Ascending aorta (tissue), 2 donors: ENCODE data around the gene SLC1A6. TPM values are rescaled to one million over a fixed set of nuclear protein-coding genes. Genes with fewer than 3 reads are reported as not detected.
"Not testable (repeated sequence)": the region's sequence is repeated elsewhere in the genome, so short reads cannot be mapped to it uniquely, and the experiment has no call there.

Experiments
- DNase-seq, 2 donors: peaks; one replicate each; pipeline ENCODE4 v3.0.0-alpha.2; 2019; ENCODE audit warnings: low spot score in 2 of 2
- H3K27ac ChIP-seq, 2 donors: fragments of 200-600 bp; sonication (generic); one replicate each; pipeline ENCODE4 v1.5.1; 2016 to 2017; ENCODE audit warnings: mild to moderate bottlenecking in 1 of 2
- H3K27me3 ChIP-seq: fragments of 200-600 bp; sonication (generic); one replicate; pipeline ENCODE4 v1.5.1; 2017
- H3K36me3 ChIP-seq, 2 donors: fragments of 200-600 bp; sonication (generic); one replicate each; pipeline ENCODE4 v1.5.1; 2016
- H3K4me1 ChIP-seq, 2 donors: fragments of 200-600 bp; sonication (generic); one replicate each; pipeline ENCODE4 v1.5.1; 2016 to 2017; ENCODE audit warnings: mild to moderate bottlenecking in 1 of 2
- H3K4me3 ChIP-seq, 2 donors: fragments of 200-600 bp; sonication (generic); one replicate each; pipeline ENCODE4 v1.5.1; 2016 to 2017; ENCODE audit warnings: mild to moderate bottlenecking in 1 of 2
- H3K9me3 ChIP-seq, 2 donors: fragments of 200-600 bp; sonication (generic); one replicate each; pipeline ENCODE4 v1.5.1; 2016
- CTCF ChIP-seq, 3 experiments: fragments of 200-600 bp in 2 of 3; fragments of 450-650 bp in 1 of 3; sonication (generic) in 2 of 3; IDR thresholded peaks; one replicate each; pipeline ENCODE4 v1.5.1; 2016 to 2019; ENCODE audit warnings: antibody characterized with exemption in 3 of 3, mild to moderate bottlenecking in 1 of 3, moderate library complexity in 1 of 3
- intact Hi-C: fragments of 100-400 bp; cut with DNase I; formaldehyde crosslinking; loops from one replicate; pipeline ENCODE4 v1.15.1; 2023
- total RNA-seq: library from RNA; depleted of rRNA; stranded (reverse); fragments of >200 nt; gene quantifications from one replicate; pipeline ENCODE4 v1.1.0, GENCODE V29; 2016

SLC1A6 gene
- total RNA-seq, 1 donor from 2014 or later, result not detected

DNA sequence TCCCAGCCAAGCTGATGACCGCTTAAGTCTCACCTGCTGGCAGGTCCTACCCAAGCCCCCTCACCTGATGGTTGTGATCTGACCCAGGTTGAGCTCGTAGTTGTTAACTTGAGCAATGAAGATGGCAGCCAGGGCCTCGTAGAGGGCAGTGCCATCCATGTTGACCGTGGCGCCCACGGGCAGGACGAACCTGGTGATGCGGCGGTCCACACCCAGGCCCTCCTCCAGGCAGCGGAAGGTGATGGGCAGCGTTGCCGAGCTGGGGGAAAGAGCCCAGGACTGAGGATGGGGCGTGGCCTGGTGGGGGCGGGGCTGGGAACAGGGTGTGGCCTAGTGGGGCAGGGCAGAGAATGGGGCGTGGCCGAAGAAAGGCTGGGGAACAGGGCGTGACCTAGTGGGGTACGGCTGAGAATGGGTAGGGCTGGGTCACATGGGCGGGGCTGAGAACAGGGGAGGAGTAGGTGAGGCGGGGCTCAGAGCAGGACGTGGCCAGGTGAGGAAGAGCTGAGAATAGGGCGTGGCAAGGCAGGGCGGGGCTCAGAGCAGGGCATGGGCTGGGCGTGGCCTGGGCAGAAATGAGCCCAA lies 25.5 kb downstream of the SLC1A6 start:
- H3K27ac ChIP-seq, result no peak overlapping the region
- no peak for DNase-seq
- intact Hi-C loops, result no loop called here
- no peak for TF ChIP-seq CTCF (IDR thresholded peaks at IDR 0.05)
- no peaks in the 10 kb centered on the region for H3K36me3 ChIP-seq
- peaks cover 4 to 11% of the 10 kb centered on the region in 2 donors for H3K9me3 ChIP-seq
- no peak overlapping the region for H3K4me3 ChIP-seq
- H3K4me1 ChIP-seq, result no peaks in the 10 kb centered on the region
- no peaks in the 10 kb centered on the region for H3K27me3 ChIP-seq

GRCh38 chr19:14952767-14953166 lies 26.9 kb downstream of the SLC1A6 start:
- no peak overlapping the region for H3K4me3 ChIP-seq
- no peaks in the 10 kb centered on the region for H3K9me3 ChIP-seq
- TF ChIP-seq CTCF (IDR thresholded peaks at IDR 0.05), result no peak
- no peak for DNase-seq
- no peaks in the 10 kb centered on the region for H3K27me3 ChIP-seq
- intact Hi-C loops, result no loop called here
- H3K36me3 ChIP-seq, result no peaks in the 10 kb centered on the region
- no peaks in the 10 kb centered on the region for H3K4me1 ChIP-seq
- H3K27ac ChIP-seq, result no peak overlapping the region

- H3K9me3 ChIP-seq, result no peaks in the 10 kb centered on the region
- intact Hi-C loops, result no loop called here
- no peak for DNase-seq
- no peaks in the 10 kb centered on the region for H3K4me1 ChIP-seq
- TF ChIP-seq CTCF (IDR thresholded peaks at IDR 0.05), result no peak
- no peaks in the 10 kb centered on the region for H3K27me3 ChIP-seq
- no peak overlapping the region for H3K27ac ChIP-seq
- H3K36me3 ChIP-seq, result no peaks in the 10 kb centered on the region
- H3K4me3 ChIP-seq, result no peak overlapping the region
Observed at GRCh38 chr19:14950421-14950820, 29.2 kb downstream of the SLC1A6 start.

DNA sequence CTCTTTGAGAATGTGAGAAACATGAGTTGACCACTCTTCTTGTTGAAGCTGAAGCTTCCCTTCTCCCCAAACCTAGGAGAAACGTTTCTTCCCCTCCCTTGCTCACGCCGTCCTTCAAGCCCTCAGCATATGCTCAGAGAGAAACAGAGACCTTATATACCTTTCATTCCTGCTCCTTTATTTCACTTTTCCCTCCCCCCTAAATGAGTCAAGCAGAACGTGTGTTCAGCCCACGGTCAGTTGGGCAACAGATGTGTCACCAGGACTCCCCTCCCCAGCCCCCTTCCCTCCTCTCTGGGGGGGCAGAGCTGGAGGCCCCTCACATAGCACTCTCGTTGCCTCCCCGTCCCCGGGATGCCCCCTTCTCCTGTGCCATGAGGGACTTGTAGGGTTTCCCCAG lies 29.8 kb downstream of the SLC1A6 start:
- Histone ChIP-seq H3K27me3 (no peaks in the 10 kb centered on the region), H3K27ac (no peak overlapping the region), H3K4me3 (no peak overlapping the region), H3K36me3 (no peaks in the 10 kb centered on the region), H3K9me3 (no peaks in the 10 kb centered on the region), H3K4me1 (no peaks in the 10 kb centered on the region)
- intact Hi-C loops, result no loop called here
- DNase-seq, result no peak
- TF ChIP-seq CTCF (IDR thresholded peaks at IDR 0.05), result no peak

DNA sequence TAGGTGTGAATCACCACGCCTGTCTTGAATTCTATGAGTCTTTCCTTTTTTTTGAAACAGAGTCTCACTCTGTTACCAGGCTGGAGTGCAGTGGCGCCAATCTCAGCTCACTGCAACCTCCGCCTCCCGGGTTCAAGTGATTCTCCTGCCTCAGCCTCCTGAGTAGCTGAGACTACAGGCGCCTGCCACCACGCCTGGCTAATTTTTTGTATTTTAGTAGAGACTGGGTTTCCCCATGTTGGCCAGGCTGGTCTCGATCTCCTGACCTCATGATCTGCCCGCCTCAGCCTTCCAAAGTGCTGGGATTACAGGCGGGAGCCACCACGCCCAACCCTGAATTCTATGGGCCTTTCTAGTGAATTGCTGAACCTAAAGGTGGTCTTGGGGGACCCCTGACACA lies 30.3 kb downstream of the SLC1A6 start:
- H3K27ac ChIP-seq, DNase-seq, H3K36me3 ChIP-seq, H3K27me3 ChIP-seq, H3K4me3 ChIP-seq, intact Hi-C loops, H3K9me3 ChIP-seq, H3K4me1 ChIP-seq: not testable (repeated sequence)

DNA sequence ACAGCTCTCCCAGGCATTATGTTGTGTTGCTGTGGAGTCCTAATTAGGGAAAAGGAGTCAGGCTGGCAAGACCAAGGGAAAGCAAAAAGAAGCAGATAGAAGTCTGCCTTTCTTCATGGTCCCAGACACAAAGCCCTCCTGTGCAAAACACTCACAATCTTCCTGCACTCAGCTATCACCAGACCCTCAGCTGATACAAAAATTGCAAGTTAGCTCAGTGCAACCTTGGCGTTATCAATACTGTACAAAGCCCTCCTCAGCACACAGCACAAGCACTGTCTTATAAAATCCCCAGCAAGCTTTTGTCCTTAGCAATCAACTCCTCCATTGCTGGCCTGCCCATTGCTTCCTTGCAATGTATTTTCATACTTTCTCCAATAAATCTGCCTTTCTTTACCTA lies 35.2 kb downstream of the SLC1A6 start:
- intact Hi-C loops, result no loop called here

More for the DNA sequence above, 35.2 kb downstream of the SLC1A6 start:
- no peaks in the 10 kb centered on the region for H3K36me3 ChIP-seq
- H3K27ac ChIP-seq, result no peak overlapping the region
- no peaks in the 10 kb centered on the region for H3K9me3 ChIP-seq
- no peak for TF ChIP-seq CTCF (IDR thresholded peaks at IDR 0.05)
- no peak for DNase-seq
- H3K4me3 ChIP-seq, result no peak overlapping the region
- no peaks in the 10 kb centered on the region for H3K4me1 ChIP-seq
- H3K27me3 ChIP-seq, result no peaks in the 10 kb centered on the region
